ENCODE results near the gene PMEPA1.

GRCh38 chr20:57600320-57601210 is 109.2 kb downstream of the PMEPA1 start:
- no peak for TF ChIP-seq CTCF (conservative IDR thresholded peaks at IDR 0.05; ENCODE audit: low read depth in 2 of 2)
- no peak for TF ChIP-seq EZH2 (IDR thresholded peaks at IDR 0.05; ENCODE audit: low read depth, unreplicated experiment)
- no peak for TF ChIP-seq CREB1 (CRISPR knock-in tag; IDR thresholded peaks at IDR 0.05; ENCODE audit: low read depth)
- TF ChIP-seq POLR2AphosphoS5 (IDR thresholded peaks at IDR 0.05; ENCODE audit: low read depth), result no peak
- no peak for TF ChIP-seq EZH2phosphoT487 (IDR thresholded peaks at IDR 0.05; ENCODE audit: unreplicated experiment)
- TF ChIP-seq, protein P1, sequence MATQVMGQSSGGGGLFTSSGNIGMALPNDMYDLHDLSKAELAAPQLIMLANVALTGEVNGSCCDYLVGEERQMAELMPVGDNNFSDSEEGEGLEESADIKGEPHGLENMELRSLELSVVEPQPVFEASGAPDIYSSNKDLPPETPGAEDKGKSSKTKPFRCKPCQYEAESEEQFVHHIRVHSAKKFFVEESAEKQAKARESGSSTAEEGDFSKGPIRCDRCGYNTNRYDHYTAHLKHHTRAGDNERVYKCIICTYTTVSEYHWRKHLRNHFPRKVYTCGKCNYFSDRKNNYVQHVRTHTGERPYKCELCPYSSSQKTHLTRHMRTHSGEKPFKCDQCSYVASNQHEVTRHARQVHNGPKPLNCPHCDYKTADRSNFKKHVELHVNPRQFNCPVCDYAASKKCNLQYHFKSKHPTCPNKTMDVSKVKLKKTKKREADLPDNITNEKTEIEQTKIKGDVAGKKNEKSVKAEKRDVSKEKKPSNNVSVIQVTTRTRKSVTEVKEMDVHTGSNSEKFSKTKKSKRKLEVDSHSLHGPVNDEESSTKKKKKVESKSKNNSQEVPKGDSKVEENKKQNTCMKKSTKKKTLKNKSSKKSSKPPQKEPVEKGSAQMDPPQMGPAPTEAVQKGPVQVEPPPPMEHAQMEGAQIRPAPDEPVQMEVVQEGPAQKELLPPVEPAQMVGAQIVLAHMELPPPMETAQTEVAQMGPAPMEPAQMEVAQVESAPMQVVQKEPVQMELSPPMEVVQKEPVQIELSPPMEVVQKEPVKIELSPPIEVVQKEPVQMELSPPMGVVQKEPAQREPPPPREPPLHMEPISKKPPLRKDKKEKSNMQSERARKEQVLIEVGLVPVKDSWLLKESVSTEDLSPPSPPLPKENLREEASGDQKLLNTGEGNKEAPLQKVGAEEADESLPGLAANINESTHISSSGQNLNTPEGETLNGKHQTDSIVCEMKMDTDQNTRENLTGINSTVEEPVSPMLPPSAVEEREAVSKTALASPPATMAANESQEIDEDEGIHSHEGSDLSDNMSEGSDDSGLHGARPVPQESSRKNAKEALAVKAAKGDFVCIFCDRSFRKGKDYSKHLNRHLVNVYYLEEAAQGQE (IDR thresholded peaks at IDR 0.05; ENCODE audit: unreplicated experiment), result no peak
- TF ChIP-seq STAT1 (IDR thresholded peaks at IDR 0.05; ENCODE audit: unreplicated experiment), result no peak
- no peak for TF ChIP-seq JUNB (IDR thresholded peaks at IDR 0.05; ENCODE audit: unreplicated experiment)
- TF ChIP-seq ZNF331 (CRISPR knock-in tag; IDR thresholded peaks at IDR 0.05; ENCODE audit: low read depth), result no peak
- TF ChIP-seq ETS1 (IDR thresholded peaks at IDR 0.05), result no peak

Measured in GM23338 (cell line).